ENCODE measurements around the gene STEAP1B.
"Not testable (repeated sequence)": the region's sequence is repeated elsewhere in the genome, so short reads cannot be mapped to it uniquely, and the experiment has no call there.

Gene STEAP1B

GRCh38 chr7:22499888-22500689 is at the start of gene STEAP1B:
STEAP1B (minus strand) TSS chr7:22500188; CDS start chr7:22494855, 5,333 bp downstream.
- peak; percentile 92 for DNase-seq

GRCh38 chr7:22549051-22549450 is 49.1 kb upstream of the STEAP1B start:
- no peak for DNase-seq

GRCh38 chr7:22548313-22548712 is 48.3 kb upstream of the STEAP1B start:
- DNase-seq = no peak

- no peak for DNase-seq
These were observed 46.8 kb upstream of the STEAP1B start for GRCh38 chr7:22546769-22547168.

- DNase-seq = no peak
These were observed 45.5 kb upstream of the STEAP1B start for GRCh38 chr7:22545529-22545928.

GRCh38 chr7:22544245-22544644 is 44.3 kb upstream of the STEAP1B start:
- DNase-seq = no peak

GRCh38 chr7:22543169-22543568 is 43.2 kb upstream of the STEAP1B start:
- DNase-seq = no peak

GRCh38 chr7:22542669-22543068 is 42.7 kb upstream of the STEAP1B start:
- DNase-seq = no peak

GRCh38 chr7:22542254-22542653 is 42.3 kb upstream of the STEAP1B start:
- DNase-seq = no peak

GRCh38 chr7:22541789-22542188 is 41.8 kb upstream of the STEAP1B start:
- no peak for DNase-seq

GRCh38 chr7:22528537-22528936 is 28.5 kb upstream of the STEAP1B start:
- not testable (repeated sequence) for DNase-seq

- not testable (repeated sequence) for DNase-seq
These were observed 24.5 kb upstream of the STEAP1B start for GRCh38 chr7:22524353-22524947.

GRCh38 chr7:22523478-22524352 is 23.7 kb upstream of the STEAP1B start:
- DNase-seq = peak; percentile 26

GRCh38 chr7:22519560-22519959 is 19.6 kb upstream of the STEAP1B start:
- not testable (repeated sequence) for DNase-seq

GRCh38 chr7:22516950-22517349 is 17.0 kb upstream of the STEAP1B start:
- not testable (repeated sequence) for DNase-seq

- DNase-seq = not testable (repeated sequence)
These were observed 15.0 kb upstream of the STEAP1B start for GRCh38 chr7:22514963-22515362.

- not testable (repeated sequence) for DNase-seq
These were observed 7.3 kb upstream of the STEAP1B start for GRCh38 chr7:22507320-22507719.

GRCh38 chr7:22506316-22507020 is 6.5 kb upstream of the STEAP1B start:
- not testable (repeated sequence) for DNase-seq

GRCh38 chr7:22504519-22504918 is 4.5 kb upstream of the STEAP1B start:
- DNase-seq = not testable (repeated sequence)

GRCh38 chr7:22502104-22502503 is 2.1 kb upstream of the STEAP1B start:
- DNase-seq = not testable (repeated sequence)

- DNase-seq = not testable (repeated sequence)
These were observed 1.3 kb upstream of the STEAP1B start for GRCh38 chr7:22501336-22501735.

- no peak for DNase-seq
These were observed 944 bp downstream of the STEAP1B start for GRCh38 chr7:22499044-22499443.

GRCh38 chr7:22496912-22497311 is 3.1 kb downstream of the STEAP1B start:
- DNase-seq = not testable (repeated sequence)
